AG09319 (cell line): ENCODE measurements around the gene UBAC2.

ENCODE experiments used
- DNase-seq: peaks from one replicate; pipeline ENCODE4 v3.0.0-alpha.2; 2010; ENCODE audit warnings: low read depth; ENCODE audit errors: extremely low read depth
- TF ChIP-seq, protein P1 (sequence below): IDR thresholded peaks from 2 replicates; pipeline ENCODE4 v1.5.1; 2011; ENCODE audit warnings: low read depth, mild to moderate bottlenecking, inconsistent platforms, low read length, moderate library complexity

Gene UBAC2

DNA sequence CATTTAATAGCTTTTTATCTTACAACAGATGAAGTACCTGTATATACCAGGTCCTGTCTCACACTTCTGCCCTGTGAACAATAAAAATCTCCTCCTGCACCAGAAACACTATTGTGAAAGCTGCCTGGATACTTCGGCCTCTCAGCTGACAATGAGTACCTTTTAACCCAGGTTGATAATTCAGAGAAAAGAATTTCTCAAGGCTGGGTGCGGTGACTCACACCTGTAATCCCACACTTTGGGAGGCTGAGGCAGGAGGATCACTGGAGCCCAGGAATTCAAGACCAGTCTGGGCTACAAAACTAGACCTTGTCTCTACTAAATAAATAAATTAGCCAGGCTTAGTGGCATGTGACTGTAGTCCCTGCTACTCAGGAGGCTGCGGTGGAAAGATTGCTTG is 235.3 kb downstream of the UBAC2 start:
- DNase-seq: no peak
- TF ChIP-seq, protein P1, sequence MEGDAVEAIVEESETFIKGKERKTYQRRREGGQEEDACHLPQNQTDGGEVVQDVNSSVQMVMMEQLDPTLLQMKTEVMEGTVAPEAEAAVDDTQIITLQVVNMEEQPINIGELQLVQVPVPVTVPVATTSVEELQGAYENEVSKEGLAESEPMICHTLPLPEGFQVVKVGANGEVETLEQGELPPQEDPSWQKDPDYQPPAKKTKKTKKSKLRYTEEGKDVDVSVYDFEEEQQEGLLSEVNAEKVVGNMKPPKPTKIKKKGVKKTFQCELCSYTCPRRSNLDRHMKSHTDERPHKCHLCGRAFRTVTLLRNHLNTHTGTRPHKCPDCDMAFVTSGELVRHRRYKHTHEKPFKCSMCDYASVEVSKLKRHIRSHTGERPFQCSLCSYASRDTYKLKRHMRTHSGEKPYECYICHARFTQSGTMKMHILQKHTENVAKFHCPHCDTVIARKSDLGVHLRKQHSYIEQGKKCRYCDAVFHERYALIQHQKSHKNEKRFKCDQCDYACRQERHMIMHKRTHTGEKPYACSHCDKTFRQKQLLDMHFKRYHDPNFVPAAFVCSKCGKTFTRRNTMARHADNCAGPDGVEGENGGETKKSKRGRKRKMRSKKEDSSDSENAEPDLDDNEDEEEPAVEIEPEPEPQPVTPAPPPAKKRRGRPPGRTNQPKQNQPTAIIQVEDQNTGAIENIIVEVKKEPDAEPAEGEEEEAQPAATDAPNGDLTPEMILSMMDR: no peak
